ENCODE results near the gene CFAP57. TPM values are rescaled to one million over a fixed set of nuclear protein-coding genes. Genes with fewer than 3 reads are reported as not detected.

CFAP57 gene
- total RNA-seq, 4 donors from 2014 or later: 2.1 to 5.6 (median 4.1) TPM

DNA sequence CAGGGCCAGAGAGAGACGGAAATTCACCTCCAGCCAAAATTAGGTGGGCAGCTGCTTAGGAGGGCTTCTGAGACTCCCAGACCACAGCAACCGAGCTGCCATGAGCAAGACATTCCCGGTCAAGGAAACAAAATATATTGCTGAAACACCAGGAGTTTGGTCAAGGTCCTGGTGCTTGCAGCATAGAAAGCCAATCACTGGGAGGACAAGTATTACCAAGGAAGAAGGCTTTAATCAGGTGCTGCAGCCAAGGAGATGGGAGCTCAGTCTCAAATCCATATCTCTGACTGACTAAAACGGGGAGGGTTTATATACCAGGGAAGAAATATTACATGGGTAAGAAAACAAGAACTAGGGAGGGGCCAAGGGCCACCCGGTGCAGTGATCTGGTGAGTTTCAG lies 78.9 kb downstream of the CFAP57 start:
- peaks cover 2 to 16% of the 10 kb centered on the region in 2 donors for H3K4me1 ChIP-seq
- WGBS, 2 donors: 92 to 95% methylated on average over 5 of the region's 5 CpGs
- no peaks in the 10 kb centered on the region for H3K9me3 ChIP-seq
- no peaks in the 10 kb centered on the region for H3K36me3 ChIP-seq
- H3K27ac ChIP-seq: no peak overlapping the region
- no peaks in the 10 kb centered on the region for H3K27me3 ChIP-seq
- H3K4me3 ChIP-seq (replicated peaks in 1 of 3): no peak overlapping the region
- DNase-seq: no peak
- TF ChIP-seq, protein P1, sequence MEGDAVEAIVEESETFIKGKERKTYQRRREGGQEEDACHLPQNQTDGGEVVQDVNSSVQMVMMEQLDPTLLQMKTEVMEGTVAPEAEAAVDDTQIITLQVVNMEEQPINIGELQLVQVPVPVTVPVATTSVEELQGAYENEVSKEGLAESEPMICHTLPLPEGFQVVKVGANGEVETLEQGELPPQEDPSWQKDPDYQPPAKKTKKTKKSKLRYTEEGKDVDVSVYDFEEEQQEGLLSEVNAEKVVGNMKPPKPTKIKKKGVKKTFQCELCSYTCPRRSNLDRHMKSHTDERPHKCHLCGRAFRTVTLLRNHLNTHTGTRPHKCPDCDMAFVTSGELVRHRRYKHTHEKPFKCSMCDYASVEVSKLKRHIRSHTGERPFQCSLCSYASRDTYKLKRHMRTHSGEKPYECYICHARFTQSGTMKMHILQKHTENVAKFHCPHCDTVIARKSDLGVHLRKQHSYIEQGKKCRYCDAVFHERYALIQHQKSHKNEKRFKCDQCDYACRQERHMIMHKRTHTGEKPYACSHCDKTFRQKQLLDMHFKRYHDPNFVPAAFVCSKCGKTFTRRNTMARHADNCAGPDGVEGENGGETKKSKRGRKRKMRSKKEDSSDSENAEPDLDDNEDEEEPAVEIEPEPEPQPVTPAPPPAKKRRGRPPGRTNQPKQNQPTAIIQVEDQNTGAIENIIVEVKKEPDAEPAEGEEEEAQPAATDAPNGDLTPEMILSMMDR (IDR thresholded peaks at IDR 0.05): no peak
- no peak for TF ChIP-seq POLR2A (IDR thresholded peaks at IDR 0.05)
- intact Hi-C loops (cut with DNase I): no loop called here

DNA sequence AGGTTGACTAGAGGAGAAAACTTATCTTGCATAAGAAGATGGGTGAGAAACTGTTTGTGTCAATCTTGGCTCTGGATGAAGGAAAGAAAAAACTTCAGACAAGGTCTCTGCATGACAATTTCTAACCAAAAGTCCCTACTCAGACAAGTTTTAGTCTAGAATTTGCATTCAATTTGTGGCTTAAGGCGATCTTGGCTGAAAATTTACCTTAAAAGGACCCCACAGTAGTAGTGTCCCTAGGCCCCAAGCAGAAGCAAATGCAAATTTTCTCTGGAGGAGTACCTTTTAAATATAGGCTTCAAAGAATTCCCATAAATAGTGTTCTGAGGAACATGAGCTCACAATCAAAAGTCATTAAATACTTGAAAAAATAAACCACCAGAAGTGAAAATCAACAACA lies 80.1 kb downstream of the CFAP57 start:
- Histone ChIP-seq H3K9me3 (no peaks in the 10 kb centered on the region), H3K27ac (no peak overlapping the region), H3K36me3 (no peaks in the 10 kb centered on the region), H3K27me3 (no peaks in the 10 kb centered on the region), H3K4me1 (peaks cover 12 to 27% of the 10 kb centered on the region in 2 donors), H3K4me3 (replicated peaks in 1 of 3) (no peak overlapping the region)
- WGBS, 2 donors: 89 to 94% methylated on average over 1 of the region's 1 CpG
- intact Hi-C loops (cut with DNase I): no loop called here
- TF ChIP-seq, protein P1 (IDR thresholded peaks at IDR 0.05): no peak
- no peak for TF ChIP-seq POLR2A (IDR thresholded peaks at IDR 0.05)
- DNase-seq: no peak

DNA sequence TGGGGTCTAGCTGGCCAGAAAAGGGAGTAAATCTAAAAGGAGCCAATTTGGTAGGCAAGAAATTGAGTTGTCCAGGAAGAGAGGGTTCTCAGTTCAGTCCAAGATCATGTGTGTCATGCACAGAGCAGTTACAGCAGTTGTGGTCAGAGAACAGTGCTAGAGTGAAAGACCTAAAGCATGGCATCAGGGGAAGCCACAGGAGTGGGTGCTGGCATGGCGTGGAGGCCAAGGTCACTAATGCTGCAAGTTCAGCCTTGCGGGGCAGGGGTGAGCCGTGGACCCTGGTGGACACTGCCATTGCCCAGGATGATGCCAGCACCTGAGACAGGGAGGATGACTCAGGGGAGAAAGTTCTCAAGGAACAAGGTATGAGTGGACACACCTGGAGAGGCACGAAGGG lies 81.0 kb downstream of the CFAP57 start:
- Histone ChIP-seq H3K4me3 (replicated peaks in 1 of 3) (no peak overlapping the region), H3K9me3 (no peaks in the 10 kb centered on the region), H3K36me3 (no peaks in the 10 kb centered on the region), H3K27me3 (no peaks in the 10 kb centered on the region), H3K27ac (no peak overlapping the region), H3K4me1 (peaks cover 19 to 37% of the 10 kb centered on the region in 2 donors)
- DNase-seq: no peak
- 86 to 100% methylated on average over 4 of the region's 4 CpGs for WGBS, 2 donors
- TF ChIP-seq, protein P1 (IDR thresholded peaks at IDR 0.05): no peak
- TF ChIP-seq POLR2A (IDR thresholded peaks at IDR 0.05): no peak
- intact Hi-C loops (cut with DNase I): no loop called here

DNA sequence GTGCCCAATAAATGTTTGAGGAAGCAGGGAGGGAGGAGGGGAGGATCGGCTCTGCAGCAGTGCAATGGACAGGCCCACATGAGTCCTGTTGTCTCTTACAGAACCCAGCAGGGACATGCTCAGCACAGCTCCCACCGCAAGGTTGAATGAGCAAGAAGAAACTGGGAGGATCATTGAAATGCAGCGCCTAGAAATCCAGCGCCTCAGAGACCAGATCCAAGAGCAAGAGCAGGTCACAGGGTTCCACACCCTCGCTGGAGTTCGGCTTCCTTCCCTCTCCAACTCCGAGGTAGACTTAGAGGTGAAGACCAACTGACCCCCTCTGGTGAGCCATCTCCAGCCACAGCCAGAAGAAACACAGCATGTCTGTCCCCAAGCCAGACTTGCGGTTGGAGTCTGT lies 81.7 kb downstream of the CFAP57 start:
- no peak overlapping the region for H3K4me3 ChIP-seq (replicated peaks in 1 of 3)
- H3K9me3 ChIP-seq: no peaks in the 10 kb centered on the region
- WGBS, 2 donors: 51 to 64% methylated on average over 6 to 7 of the region's 8 CpGs
- no peak for DNase-seq
- intact Hi-C loops (cut with DNase I): no loop called here
- peak overlapping the region in 1 of 3 donors; percentile 35 for H3K27ac ChIP-seq
- H3K27me3 ChIP-seq: no peaks in the 10 kb centered on the region
- no peak for TF ChIP-seq POLR2A (IDR thresholded peaks at IDR 0.05)
- TF ChIP-seq, protein P1 (IDR thresholded peaks at IDR 0.05): no peak
- no peaks in the 10 kb centered on the region for H3K36me3 ChIP-seq
- H3K4me1 ChIP-seq: peaks cover 19 to 42% of the 10 kb centered on the region in 2 donors

DNA sequence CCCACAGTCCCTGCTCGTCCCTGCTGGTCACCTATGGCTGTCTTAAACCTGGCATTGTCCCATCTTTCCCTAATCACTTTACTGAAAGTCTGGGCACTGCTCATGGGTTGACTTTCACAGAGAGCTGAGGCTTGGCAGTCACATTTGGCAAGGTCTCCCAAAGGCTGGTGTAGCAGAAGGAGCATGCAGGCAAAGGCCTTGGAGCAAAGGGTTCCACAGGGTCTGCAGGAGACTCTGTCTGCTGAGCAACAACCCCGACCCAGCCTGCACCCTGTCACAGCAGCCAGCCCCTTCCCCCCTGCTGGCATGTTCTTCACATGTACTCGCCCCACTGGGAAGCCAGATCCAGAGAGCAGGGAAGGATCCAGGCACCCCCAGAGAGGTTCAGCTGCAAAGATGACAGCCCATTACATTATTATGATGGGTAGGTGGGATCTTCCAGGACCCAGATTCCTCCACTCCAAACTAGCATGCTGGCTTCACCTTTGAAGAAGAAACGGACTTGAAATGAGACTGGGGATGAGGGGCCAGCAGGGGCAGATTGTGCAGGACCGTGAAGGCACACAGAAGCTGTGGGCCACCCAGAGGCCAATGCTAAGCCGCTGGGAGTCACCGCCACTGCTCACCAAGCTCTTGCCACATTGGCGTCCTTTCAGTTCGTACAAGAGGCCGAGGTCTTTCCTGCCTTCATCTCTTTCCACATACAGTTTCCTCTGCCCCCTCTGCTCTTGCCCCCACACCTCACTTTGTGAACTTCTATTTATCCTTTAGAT lies 83.5 kb downstream of the CFAP57 start:
- no peak for DNase-seq
- 72 to 76% methylated on average over 10 of the region's 10 CpGs for WGBS, 2 donors
- Histone ChIP-seq H3K4me1 (peaks cover 19 to 44% of the 10 kb centered on the region in 2 donors), H3K27ac (peak overlapping the region; percentile 68 to 90 (median 69)), H3K4me3 (replicated peaks in 1 of 3) (no peak overlapping the region), H3K36me3 (no peaks in the 10 kb centered on the region), H3K9me3 (no peaks in the 10 kb centered on the region), H3K27me3 (no peaks in the 10 kb centered on the region)
- intact Hi-C loops (cut with DNase I): no loop called here
- TF ChIP-seq, protein P1 (IDR thresholded peaks at IDR 0.05): peak in 1 of 6 experiments; percentile 1
- no peak for TF ChIP-seq POLR2A (IDR thresholded peaks at IDR 0.05)
